RWPE1 (cell line): ENCODE results near the gene RAET1E.
A peak's percentile ranks its signal among the peaks of the same experiment; 100 is the strongest.

Experiments used
- CTCF ChIA-PET: fragments of 350-600 bp; sonication (Branson Sonifier 250); formaldehyde crosslinking; extraction: SDS; loops from one replicate; lab custom pipeline; 2021; lab: Yijun Ruan, JAX
- POLR2A ChIA-PET: fragments of 400-600 bp; formaldehyde crosslinking; extraction: SDS; loops from one replicate; lab custom pipeline; 2020; ENCODE audit warnings: antibody characterized with exemption; ENCODE audit not compliant: low non-redundant PET; lab: Yijun Ruan, JAX
- DNase-seq: peaks from one replicate; pipeline ENCODE4 v3.0.0; 2012; ENCODE audit warnings: low spot score
- H3K27ac ChIP-seq: fragments of 450-650 bp; 2 replicates; pipeline ENCODE4 v1.5.1; 2017
- CTCF ChIP-seq: fragments of 450-650 bp; conservative IDR thresholded peaks from 2 replicates; pipeline ENCODE4 v1.5.1; 2017; ENCODE audit warnings: low read depth, mild to moderate bottlenecking

The RAET1E gene

DNA sequence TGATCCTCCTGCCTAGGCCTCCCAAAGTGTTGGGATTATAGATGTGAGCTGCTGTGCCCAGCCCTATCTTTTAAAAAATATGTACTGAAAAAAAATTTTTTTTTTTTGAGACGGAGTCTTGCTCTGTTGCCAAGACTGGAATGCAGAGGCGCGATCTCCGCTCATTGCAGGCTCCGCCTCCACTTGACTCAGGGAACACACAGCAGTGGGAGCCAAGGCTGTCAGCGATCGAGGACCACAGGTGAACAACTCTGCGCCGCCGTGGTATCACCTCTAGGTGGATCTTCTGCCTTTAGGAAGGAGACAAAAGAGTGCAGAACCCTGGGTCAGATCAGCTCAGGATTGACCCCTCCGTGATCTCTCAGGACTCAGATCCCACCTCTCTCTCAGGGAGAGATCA is 13.7 kb downstream of the RAET1E start:
- DNase-seq, result no peak
- POLR2A ChIA-PET, result no interaction called here
- CTCF ChIA-PET, result interaction anchor here (0.8 to 1.2 kb wide), 2 partner anchors 19 to 42 kb away, joined by 3 read pairs; no protein-coding TSS in a partner anchor
- TF ChIP-seq CTCF, result no peak
- H3K27ac ChIP-seq, result peak overlapping the region; percentile 61

GRCh38 chr6:149881860-149882259 is 16.1 kb downstream of the RAET1E start:
- no peak for DNase-seq
- POLR2A ChIA-PET, result no interaction called here
- TF ChIP-seq CTCF, result no peak
- H3K27ac ChIP-seq, result no peak overlapping the region
- CTCF ChIA-PET, result interaction anchor here (0.7 kb wide), 1 partner anchor 62 kb away, joined by 5 read pairs; no protein-coding TSS in a partner anchor

- POLR2A ChIA-PET, result no interaction called here
- CTCF ChIA-PET, result no interaction called here
- no peak overlapping the region for H3K27ac ChIP-seq
- TF ChIP-seq CTCF, result no peak
- DNase-seq, result no peak
Measured at GRCh38 chr6:149881066-149881766, 16.7 kb downstream of the RAET1E start.

DNA sequence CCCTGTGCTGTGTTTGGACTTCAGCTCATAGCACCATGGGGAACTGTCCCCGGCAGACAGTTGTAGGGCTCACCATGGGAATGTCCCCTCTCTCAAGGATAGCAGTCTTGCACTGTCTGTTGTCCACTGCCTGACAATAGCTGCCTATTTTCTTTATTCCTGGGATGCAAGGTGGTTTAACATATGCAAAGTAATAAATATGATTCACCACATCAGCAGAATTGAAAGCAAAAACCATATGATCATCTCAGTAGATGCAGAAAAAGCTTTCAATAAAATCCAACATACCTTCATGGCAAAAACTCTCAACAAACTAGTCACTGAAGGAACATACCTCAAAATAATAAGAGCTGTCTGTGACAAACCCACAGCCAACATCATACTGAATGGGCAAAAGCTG is 20.3 kb downstream of the RAET1E start:
- TF ChIP-seq CTCF, result no peak
- DNase-seq, result no peak
- POLR2A ChIA-PET, result no interaction called here
- CTCF ChIA-PET, result interaction anchor here (0.5 kb wide), 1 partner anchor 31 kb away, joined by 3 read pairs; no protein-coding TSS in a partner anchor
- no peak overlapping the region for H3K27ac ChIP-seq

GRCh38 chr6:149876241-149876933 is 21.5 kb downstream of the RAET1E start:
- CTCF ChIA-PET, result no interaction called here
- POLR2A ChIA-PET, result no interaction called here
- no peak for TF ChIP-seq CTCF
- no peak overlapping the region for H3K27ac ChIP-seq
- DNase-seq, result no peak

GRCh38 chr6:149872233-149872632 is 25.7 kb downstream of the RAET1E start:
- TF ChIP-seq CTCF, result no peak
- no peak for DNase-seq
- CTCF ChIA-PET, result no interaction called here
- POLR2A ChIA-PET, result no interaction called here
- H3K27ac ChIP-seq, result no peak overlapping the region
